Measurements from ENCODE around the gene NPFFR1.
"Not testable (repeated sequence)": the region's sequence is repeated elsewhere in the genome, so short reads cannot be mapped to it uniquely, and the experiment has no call there.

The NPFFR1 gene

GRCh38 chr10:70254778-70255328 is 29.0 kb downstream of the NPFFR1 start:
- DNase-seq, result no peak

GRCh38 chr10:70253878-70254765 is 29.7 kb downstream of the NPFFR1 start:
- no peak for DNase-seq

- DNase-seq, result no peak
Observed at GRCh38 chr10:70250961-70251680, 32.7 kb downstream of the NPFFR1 start.

GRCh38 chr10:70247360-70247759 is 36.4 kb downstream of the NPFFR1 start:
- no peak for DNase-seq

- DNase-seq, result no peak
Observed at GRCh38 chr10:70241081-70241480, 42.7 kb downstream of the NPFFR1 start.

GRCh38 chr10:70239986-70240385 is 43.8 kb downstream of the NPFFR1 start:
- DNase-seq, result not testable (repeated sequence)

- DNase-seq, result not testable (repeated sequence)
Observed at GRCh38 chr10:70239077-70239976, 44.5 kb downstream of the NPFFR1 start.

GRCh38 chr10:70237958-70238536 is 45.8 kb downstream of the NPFFR1 start:
- not testable (repeated sequence) for DNase-seq

GRCh38 chr10:70234668-70235447 is 48.9 kb downstream of the NPFFR1 start:
- no peak for DNase-seq

- DNase-seq, result no peak
Observed at GRCh38 chr10:70233939-70234300, 49.9 kb downstream of the NPFFR1 start.

GRCh38 chr10:70233109-70233938 is 50.5 kb downstream of the NPFFR1 start, which contains the start of gene PPA1:
PPA1 (minus strand) TSS chr10:70233429; CDS start chr10:70233327, 102 bp downstream.
- peak; percentile 97 to 100 (median 98) for DNase-seq

- DNase-seq, result no peak
Observed at GRCh38 chr10:70232859-70233108, 51.0 kb downstream of the NPFFR1 start.

- no peak for DNase-seq
Observed at GRCh38 chr10:70232155-70232858, 51.5 kb downstream of the NPFFR1 start.

GRCh38 chr10:70228491-70228890 is 55.3 kb downstream of the NPFFR1 start:
- no peak for DNase-seq

GRCh38 chr10:70227548-70228320 is 56.1 kb downstream of the NPFFR1 start:
- no peak for DNase-seq

GRCh38 chr10:70223728-70224127 is 60.1 kb downstream of the NPFFR1 start:
- no peak for DNase-seq

- DNase-seq, result not testable (repeated sequence)
Observed at GRCh38 chr10:70222811-70223447, 60.9 kb downstream of the NPFFR1 start.

GRCh38 chr10:70222340-70222794 is 61.4 kb downstream of the NPFFR1 start:
- no peak for DNase-seq

GRCh38 chr10:70221030-70221429 is 62.8 kb downstream of the NPFFR1 start:
- no peak for DNase-seq

Measured in activated naive CD4-positive, alpha-beta T cell (primary cell).